ENCODE measurements around the gene ASPDH.
A peak's percentile ranks its signal among the peaks of the same experiment; 100 is the strongest.

Gene ASPDH

DNA sequence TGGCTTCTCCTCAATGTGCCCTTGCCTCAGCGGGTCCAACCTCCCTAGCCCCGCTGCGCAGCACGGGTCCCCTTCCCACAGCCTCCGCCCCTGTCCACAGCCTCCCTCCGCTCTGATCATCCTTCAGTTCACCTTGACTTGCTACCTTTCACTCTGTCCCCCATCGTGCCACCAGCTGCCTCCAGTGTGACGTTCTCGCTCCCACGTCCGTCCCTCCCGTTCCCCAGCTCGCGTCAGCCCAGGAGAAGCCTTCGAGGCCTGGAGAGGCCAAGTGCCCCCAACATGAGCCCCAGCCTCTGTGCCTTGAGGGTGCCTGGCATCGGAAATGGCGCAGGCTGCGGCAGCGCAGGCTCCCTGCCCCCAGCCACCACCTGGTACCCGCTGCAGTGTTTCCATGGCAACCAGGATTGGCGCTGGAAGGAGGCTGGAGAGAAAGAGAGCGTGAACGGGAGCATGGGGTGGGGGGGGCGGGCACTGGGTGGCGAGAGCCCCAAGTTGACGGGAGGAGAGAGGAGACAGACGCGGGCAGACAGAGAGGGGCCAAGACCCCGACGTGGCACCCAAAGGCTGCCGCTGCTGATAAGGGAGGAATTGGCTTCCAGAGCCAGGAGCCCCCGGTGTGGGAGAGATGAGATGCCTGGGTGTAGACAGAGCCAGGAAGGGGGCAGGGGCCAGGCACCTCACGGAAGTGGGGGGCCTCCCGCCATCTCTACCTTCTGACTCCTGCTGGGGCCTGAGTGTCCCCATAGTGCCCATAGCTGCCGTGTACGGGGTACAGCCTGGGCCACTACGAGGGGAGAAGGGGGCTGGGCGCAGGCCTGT is 844 bp upstream of the ASPDH start:
- TF ChIP-seq, protein P1, sequence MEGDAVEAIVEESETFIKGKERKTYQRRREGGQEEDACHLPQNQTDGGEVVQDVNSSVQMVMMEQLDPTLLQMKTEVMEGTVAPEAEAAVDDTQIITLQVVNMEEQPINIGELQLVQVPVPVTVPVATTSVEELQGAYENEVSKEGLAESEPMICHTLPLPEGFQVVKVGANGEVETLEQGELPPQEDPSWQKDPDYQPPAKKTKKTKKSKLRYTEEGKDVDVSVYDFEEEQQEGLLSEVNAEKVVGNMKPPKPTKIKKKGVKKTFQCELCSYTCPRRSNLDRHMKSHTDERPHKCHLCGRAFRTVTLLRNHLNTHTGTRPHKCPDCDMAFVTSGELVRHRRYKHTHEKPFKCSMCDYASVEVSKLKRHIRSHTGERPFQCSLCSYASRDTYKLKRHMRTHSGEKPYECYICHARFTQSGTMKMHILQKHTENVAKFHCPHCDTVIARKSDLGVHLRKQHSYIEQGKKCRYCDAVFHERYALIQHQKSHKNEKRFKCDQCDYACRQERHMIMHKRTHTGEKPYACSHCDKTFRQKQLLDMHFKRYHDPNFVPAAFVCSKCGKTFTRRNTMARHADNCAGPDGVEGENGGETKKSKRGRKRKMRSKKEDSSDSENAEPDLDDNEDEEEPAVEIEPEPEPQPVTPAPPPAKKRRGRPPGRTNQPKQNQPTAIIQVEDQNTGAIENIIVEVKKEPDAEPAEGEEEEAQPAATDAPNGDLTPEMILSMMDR (IDR thresholded peaks at IDR 0.05; ENCODE audit: insufficient read depth, low read depth, low read length, missing control alignments) = no peak
- no peak for DNase-seq (ENCODE audit: low read depth)
- H3K4me3 ChIP-seq (ENCODE audit: low read depth, low read length) = no peak overlapping the region

DNA sequence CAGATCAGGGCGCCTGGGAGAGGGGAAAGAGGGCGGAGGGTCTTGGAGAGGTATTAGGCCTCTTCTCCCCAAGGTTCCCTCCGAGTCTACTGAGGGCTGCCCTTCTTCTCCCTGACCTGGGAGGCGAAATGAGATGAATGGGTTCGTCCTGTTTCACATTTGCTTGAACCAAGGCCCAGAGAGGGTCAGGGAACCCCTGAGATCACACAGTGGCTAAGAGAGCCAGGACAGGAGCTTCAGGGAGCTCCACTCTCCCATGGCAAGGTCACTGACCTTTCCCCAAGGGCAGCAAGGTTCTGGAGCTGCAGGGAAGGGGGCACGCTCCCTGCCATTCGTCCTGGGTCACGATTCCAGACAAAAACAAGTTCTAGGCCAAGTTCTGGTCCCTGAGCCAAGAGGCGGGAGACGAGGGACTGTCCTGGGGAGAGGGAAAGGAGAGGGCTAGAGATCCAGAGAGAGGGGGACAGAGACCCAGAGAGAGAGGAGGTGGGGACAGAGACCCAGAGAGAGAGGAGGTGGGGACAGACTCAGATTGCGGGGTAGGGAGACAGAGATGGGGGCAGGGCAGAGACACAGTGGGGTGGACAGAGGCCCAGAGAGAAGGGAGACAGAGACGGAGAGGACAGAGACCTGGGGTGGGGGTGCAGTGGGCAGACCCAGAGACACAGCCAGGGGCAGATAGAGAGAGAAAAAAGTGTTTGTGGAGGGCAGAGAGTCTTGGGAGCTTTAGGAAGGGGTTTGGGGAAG is 541 bp downstream of the ASPDH start:
- no peak overlapping the region for H3K4me3 ChIP-seq (ENCODE audit: low read depth, low read length)
- no peak for DNase-seq (ENCODE audit: low read depth)
- TF ChIP-seq, protein P1 (IDR thresholded peaks at IDR 0.05; ENCODE audit: insufficient read depth, low read depth, low read length, missing control alignments) = no peak

DNA sequence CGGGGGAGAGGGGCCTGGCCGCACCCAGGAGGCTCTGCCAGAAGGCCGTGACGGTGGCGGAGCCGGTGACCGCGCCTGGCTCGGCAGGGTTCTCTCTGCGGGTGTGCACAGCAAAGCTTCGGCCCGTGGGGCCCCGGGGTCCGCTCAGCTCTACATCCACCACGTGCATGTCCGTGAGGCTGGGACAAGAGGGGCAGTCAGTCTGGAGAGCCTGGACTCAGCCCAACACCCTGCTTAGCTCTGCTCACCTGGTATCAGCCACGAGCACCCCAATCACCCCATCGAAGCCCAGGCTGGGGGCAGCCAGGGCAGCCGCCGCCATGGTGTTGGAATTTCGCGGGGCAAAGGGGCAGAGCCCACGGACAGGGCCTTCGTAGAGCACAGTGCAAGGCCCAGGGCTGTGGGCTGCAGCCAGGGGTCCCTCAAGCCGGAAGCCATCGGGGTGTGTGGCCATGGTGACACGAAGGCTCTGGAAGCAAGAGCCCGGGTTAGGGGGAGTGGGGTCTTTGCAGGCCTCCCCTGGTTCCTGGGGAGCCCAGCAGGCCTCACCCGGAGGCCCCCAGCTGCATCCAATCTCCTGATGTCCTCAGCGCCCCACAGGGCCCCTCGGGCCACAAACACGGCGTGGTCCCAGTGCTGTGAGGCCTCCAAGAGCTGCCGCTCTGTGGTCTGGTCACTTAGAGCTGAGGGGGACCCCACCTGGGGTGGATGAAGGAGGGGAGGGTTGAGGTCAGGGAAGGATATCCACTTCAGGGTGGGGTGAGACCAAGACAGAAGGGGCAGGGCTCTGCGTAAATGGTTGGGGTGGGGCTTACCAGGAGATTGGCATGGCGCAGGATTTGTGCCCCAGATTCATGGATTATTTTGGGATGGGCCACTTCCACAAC is 1.4 kb downstream of the ASPDH start:
- H3K4me3 ChIP-seq (ENCODE audit: low read depth, low read length) = peak overlapping the region; percentile 95
- DNase-seq (ENCODE audit: low read depth) = no peak
- TF ChIP-seq, protein P1 (IDR thresholded peaks at IDR 0.05; ENCODE audit: insufficient read depth, low read depth, low read length, missing control alignments) = no peak

DNA sequence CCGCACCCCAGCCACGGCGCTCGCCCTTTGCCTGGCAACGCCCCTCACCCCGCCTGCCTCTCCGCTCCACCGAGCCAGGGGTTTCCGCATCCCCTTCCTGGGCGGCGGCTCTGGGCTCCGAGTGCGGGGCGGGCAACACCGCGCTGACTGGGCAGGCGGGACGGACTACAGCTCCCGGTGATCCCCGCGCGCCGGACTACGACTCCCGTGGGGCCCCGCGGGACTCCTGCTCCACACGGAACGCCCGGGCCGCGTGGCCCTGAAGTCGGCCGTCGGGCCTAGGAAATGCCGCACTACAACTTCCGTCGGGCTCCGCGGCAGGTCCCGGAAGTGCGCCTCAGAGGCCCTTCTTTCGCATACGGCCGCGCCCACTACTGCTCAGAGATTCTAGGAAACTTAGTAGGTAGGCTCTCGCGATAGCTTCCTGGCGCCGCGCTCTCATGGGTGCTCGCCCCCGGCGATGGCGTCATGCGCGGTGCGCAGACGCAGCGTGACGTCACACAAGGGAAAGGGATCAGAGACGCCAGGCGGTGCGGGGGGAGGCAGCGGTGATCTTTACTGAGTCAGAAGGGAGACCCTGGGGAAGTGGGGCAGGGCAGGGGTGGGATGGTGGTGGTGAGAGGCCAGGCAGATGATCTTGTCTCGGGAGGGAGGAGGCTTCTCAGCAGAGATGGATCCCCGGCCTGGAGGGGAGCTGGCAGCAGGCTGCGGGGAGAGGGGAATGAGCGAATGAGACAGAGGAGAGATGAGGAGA is 2.5 kb downstream of the ASPDH start, which contains the start of gene JOSD2:
TSS of gene JOSD2 (minus strand) at position 123 of the 754 bp plus-strand sequence. CDS start 760 bp downstream, outside the sequence.
- TF ChIP-seq, protein P1 (IDR thresholded peaks at IDR 0.05; ENCODE audit: insufficient read depth, low read depth, low read length, missing control alignments) = no peak
- peak within 1 kb of the TSS; percentile 95 for H3K4me3 ChIP-seq (ENCODE audit: low read depth, low read length)

DNA sequence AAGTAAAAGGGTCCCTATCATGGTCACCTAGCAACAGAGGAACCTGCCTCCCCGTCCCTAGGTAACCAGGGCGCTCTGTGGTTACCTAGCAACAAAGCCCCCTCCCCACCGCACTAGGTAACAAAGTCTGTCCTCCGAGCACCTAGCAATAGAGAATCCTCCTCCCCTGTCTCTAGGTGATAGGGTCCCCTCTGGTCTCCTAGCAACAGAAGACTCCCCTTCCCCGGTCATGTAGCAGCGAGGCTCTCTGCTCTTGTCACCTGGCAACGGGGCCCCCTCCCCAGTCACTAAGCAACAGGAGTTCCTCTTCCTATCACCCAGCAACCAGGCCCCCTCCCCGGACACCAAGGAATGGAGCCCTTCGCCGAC is 3.0 kb downstream of the ASPDH start:
- peak overlapping the region; percentile 95 for H3K4me3 ChIP-seq (ENCODE audit: low read depth, low read length)
- TF ChIP-seq, protein P1 (IDR thresholded peaks at IDR 0.05; ENCODE audit: insufficient read depth, low read depth, low read length, missing control alignments) = no peak
- DNase-seq (ENCODE audit: low read depth) = no peak

More for the DNA sequence above, 2.5 kb downstream of the ASPDH start, which contains the start of gene JOSD2:
- DNase-seq (ENCODE audit: low read depth) = peak; percentile 100
